ENCODE results near the gene ALK. TPM values are rescaled to one million over a fixed set of nuclear protein-coding genes. Genes with fewer than 3 reads are reported as not detected.

ALK gene
- polyA plus RNA-seq, 1 of the 3 experiments (the other 2 are of a cell fraction): 0.30 TPM

- TF ChIP-seq, protein P1, sequence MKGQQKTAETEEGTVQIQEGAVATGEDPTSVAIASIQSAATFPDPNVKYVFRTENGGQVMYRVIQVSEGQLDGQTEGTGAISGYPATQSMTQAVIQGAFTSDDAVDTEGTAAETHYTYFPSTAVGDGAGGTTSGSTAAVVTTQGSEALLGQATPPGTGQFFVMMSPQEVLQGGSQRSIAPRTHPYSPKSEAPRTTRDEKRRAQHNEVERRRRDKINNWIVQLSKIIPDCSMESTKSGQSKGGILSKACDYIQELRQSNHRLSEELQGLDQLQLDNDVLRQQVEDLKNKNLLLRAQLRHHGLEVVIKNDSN (IDR thresholded peaks at IDR 0.05; ENCODE audit: borderline replicate concordance, low read depth): no peak
- TF ChIP-seq, protein P2, sequence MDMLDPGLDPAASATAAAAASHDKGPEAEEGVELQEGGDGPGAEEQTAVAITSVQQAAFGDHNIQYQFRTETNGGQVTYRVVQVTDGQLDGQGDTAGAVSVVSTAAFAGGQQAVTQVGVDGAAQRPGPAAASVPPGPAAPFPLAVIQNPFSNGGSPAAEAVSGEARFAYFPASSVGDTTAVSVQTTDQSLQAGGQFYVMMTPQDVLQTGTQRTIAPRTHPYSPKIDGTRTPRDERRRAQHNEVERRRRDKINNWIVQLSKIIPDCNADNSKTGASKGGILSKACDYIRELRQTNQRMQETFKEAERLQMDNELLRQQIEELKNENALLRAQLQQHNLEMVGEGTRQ (IDR thresholded peaks at IDR 0.05; ENCODE audit: borderline replicate concordance, low read depth, low read length): no peak
- no peak for TF ChIP-seq SIN3A (IDR thresholded peaks at IDR 0.05; ENCODE audit: borderline replicate concordance, low read depth, low read length)
Measured at GRCh38 chr2:29317801-29318485, 603.4 kb downstream of the ALK start (continued).

DNA sequence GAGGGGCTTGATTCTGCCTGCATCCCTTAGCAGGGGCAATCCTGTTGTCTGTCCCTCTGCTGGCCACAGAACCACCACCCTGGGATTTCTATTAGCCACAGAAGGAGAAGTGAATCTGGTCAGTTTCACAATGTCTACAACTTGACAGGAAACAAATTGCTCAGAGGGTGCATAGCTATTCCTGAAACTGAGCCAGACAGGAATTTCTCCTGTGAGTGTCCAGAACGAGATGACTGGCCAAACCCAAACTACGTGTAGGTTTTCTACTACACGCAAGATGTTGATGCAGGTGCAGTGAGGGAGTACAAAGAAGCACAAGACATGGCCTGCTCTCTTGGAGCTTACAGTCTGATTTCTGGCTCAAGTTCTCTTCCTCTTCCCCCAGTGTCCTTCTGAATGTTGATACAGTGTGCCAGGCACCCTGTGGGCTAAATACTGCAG lies 604.3 kb downstream of the ALK start:
- H3K36me3 ChIP-seq (replicated peaks in 1 of 2; ENCODE audit: control insufficient read depth in 1 of 2, insufficient read depth in 2 of 2, low read length in 1 of 2): peaks cover 0 to 7% of the 10 kb centered on the region in 2 experiments
- ChIA-PET POLR2A (interaction anchor here (1.6 kb wide), 1 partner anchor 603 kb away, joined by 4 read pairs; no protein-coding TSS in a partner anchor), CTCF (interaction anchor here (0.9 to 2.0 kb wide), 5 partner anchors 8 to 141 kb away, joined by 3 to 24 read pairs (median 3); no protein-coding TSS in a partner anchor)
- H3K79me2 ChIP-seq (ENCODE audit: insufficient read depth): no peaks in the 10 kb centered on the region
- WGBS (ENCODE audit: low lambda C conversion rate): 33% methylated on average over 3 of the region's 3 CpGs
- H2AFZ ChIP-seq (ENCODE audit: low read depth): no peak overlapping the region
- peak overlapping the region in 1 of 2 experiments; percentile 77; a peak in 2 of 4 replicates for H3K27ac ChIP-seq (ENCODE audit: low read depth in 2 of 2, low read length in 1 of 2)
- H3K4me1 ChIP-seq (ENCODE audit: control insufficient read depth in 1 of 2, insufficient read depth in 2 of 2, low read depth in 1 of 2, low read length in 1 of 2): peaks cover 3 to 54% of the 10 kb centered on the region in 2 experiments; a peak in 3 of 4 replicates
- no peaks in the 10 kb centered on the region for H4K20me1 ChIP-seq (ENCODE audit: insufficient read depth)
- no peaks in the 10 kb centered on the region for H3K9me2 ChIP-seq
- H3K27me3 ChIP-seq (ENCODE audit: insufficient read depth): no peaks in the 10 kb centered on the region
- H3F3A ChIP-seq (replicated peaks; ENCODE audit: insufficient read depth): peaks cover 4% of the 10 kb centered on the region
- H3K9ac ChIP-seq: no peak overlapping the region
- no peak overlapping the region for H3K4me3 ChIP-seq (ENCODE audit: low read depth in 2 of 2, low read length in 1 of 2)
- DNase-seq: no peak
- H3K4me2 ChIP-seq: no peak overlapping the region
- H3K9me3 ChIP-seq: no peaks in the 10 kb centered on the region
- TF ChIP-seq SIN3A (IDR thresholded peaks at IDR 0.05; ENCODE audit: borderline replicate concordance, low read depth, low read length) (no peak), RXRA (IDR thresholded peaks at IDR 0.05; ENCODE audit: borderline replicate concordance, low read depth) (no peak), FOXM1 (IDR thresholded peaks at IDR 0.05; ENCODE audit: low read depth) (no peak), POLR2AphosphoS5 (IDR thresholded peaks at IDR 0.05; ENCODE audit: low read depth, low read length) (no peak), RCOR1 (IDR thresholded peaks at IDR 0.05; ENCODE audit: low read length) (no peak), FOXJ3 (CRISPR knock-in tag; IDR thresholded peaks at IDR 0.05) (no peak), JUND (IDR thresholded peaks at IDR 0.05) (no peak), YY1 (IDR thresholded peaks at IDR 0.05; ENCODE audit: low read depth) (no peak), MEF2A (IDR thresholded peaks at IDR 0.05; ENCODE audit: borderline replicate concordance, low read depth) (no peak), TEAD4 (IDR thresholded peaks at IDR 0.05; ENCODE audit: borderline replicate concordance, insufficient read depth) (no peak), TAF1 (IDR thresholded peaks at IDR 0.05; ENCODE audit: borderline replicate concordance, low read depth, low read length) (no peak), NFIC (IDR thresholded peaks at IDR 0.05; ENCODE audit: borderline replicate concordance) (peak; percentile 35; the same call in 1 of the 2 replicates), EP300 (IDR thresholded peaks at IDR 0.05; ENCODE audit: borderline replicate concordance in 1 of 2, low read depth in 1 of 2, low read length in 1 of 2) (peak in 1 of 2 experiments; percentile 68; a peak in 2 of 4 replicates), RAD21 (IDR thresholded peaks at IDR 0.05; ENCODE audit: low read length) (no peak), GATA2 (CRISPR knock-in tag; IDR thresholded peaks at IDR 0.05) (no peak), SMC3 (IDR thresholded peaks at IDR 0.05; ENCODE audit: low read depth, low read length) (no peak), ELF1 (IDR thresholded peaks at IDR 0.05) (no peak), TCF12 (IDR thresholded peaks at IDR 0.05) (peak; percentile 83), RFX5 (IDR thresholded peaks at IDR 0.05; ENCODE audit: low read length) (no peak), NRF1 (IDR thresholded peaks at IDR 0.05; ENCODE audit: low read depth, low read length) (no peak)
- TF ChIP-seq, protein P3, sequence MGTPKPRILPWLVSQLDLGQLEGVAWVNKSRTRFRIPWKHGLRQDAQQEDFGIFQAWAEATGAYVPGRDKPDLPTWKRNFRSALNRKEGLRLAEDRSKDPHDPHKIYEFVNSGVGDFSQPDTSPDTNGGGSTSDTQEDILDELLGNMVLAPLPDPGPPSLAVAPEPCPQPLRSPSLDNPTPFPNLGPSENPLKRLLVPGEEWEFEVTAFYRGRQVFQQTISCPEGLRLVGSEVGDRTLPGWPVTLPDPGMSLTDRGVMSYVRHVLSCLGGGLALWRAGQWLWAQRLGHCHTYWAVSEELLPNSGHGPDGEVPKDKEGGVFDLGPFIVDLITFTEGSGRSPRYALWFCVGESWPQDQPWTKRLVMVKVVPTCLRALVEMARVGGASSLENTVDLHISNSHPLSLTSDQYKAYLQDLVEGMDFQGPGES (IDR thresholded peaks at IDR 0.05; ENCODE audit: low read depth, low read length): no peak
- TF ChIP-seq, protein P4, sequence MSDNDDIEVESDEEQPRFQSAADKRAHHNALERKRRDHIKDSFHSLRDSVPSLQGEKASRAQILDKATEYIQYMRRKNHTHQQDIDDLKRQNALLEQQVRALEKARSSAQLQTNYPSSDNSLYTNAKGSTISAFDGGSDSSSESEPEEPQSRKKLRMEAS (IDR thresholded peaks at IDR 0.05; ENCODE audit: low read depth): no peak
- TF ChIP-seq, protein P5, sequence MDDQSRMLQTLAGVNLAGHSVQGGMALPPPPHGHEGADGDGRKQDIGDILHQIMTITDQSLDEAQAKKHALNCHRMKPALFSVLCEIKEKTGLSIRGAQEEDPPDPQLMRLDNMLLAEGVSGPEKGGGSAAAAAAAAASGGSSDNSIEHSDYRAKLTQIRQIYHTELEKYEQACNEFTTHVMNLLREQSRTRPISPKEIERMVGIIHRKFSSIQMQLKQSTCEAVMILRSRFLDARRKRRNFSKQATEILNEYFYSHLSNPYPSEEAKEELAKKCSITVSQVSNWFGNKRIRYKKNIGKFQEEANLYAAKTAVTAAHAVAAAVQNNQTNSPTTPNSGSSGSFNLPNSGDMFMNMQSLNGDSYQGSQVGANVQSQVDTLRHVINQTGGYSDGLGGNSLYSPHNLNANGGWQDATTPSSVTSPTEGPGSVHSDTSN (IDR thresholded peaks at IDR 0.05): peak; percentile 80
- TF ChIP-seq, protein P1 (IDR thresholded peaks at IDR 0.05; ENCODE audit: borderline replicate concordance, low read depth): no peak
